Caco-2 (cell line): ENCODE results near the gene MYBBP1A. TPM values are rescaled to one million over a fixed set of nuclear protein-coding genes. Genes with fewer than 3 reads are reported as not detected.

Experiments used
- BruUV-seq: library from RNA; stranded (reverse); fragments of 400-500 nt; replicated peaks from 2 replicates; lab custom pipeline; 2021; lab: Mats Ljungman, UMichigan
- CTCF ChIA-PET: fragments of 300-600 bp; sonication (Branson Sonifier 250); formaldehyde crosslinking; loops from one replicate; lab custom pipeline; 2022; ENCODE audit warnings: antibody characterized with exemption; lab: Charles Lee
- POLR2A ChIA-PET: fragments of 300-600 bp; sonication (Branson Sonifier 250); formaldehyde crosslinking; loops from one replicate; lab custom pipeline; 2022; ENCODE audit warnings: antibody characterized with exemption; lab: Charles Lee
- DNase-seq, 2 experiments: peaks; one replicate each; pipeline versions ENCODE4 v3.0.0 to v3.0.0-alpha.2; 2020 to 2022
- H3K27me3 ChIP-seq: replicated peaks from 2 replicates; pipeline ENCODE4 v1.6.0; 2011; ENCODE audit warnings: low read length; ENCODE audit not compliant: control insufficient read depth, insufficient read depth
- H3K36me3 ChIP-seq: 2 replicates; pipeline ENCODE4 v1.5.1; 2011; ENCODE audit warnings: low read length; ENCODE audit not compliant: control insufficient read depth, insufficient read depth
- H3K4me1 ChIP-seq: fragments of 250-450 bp; sonication (Bioruptor Pico); 2 replicates; pipeline ENCODE4 v1.5.1; 2020; ENCODE audit warnings: mild to moderate bottlenecking
- H3K4me3 ChIP-seq: 2 replicates; pipeline ENCODE4 v1.5.1; 2011; ENCODE audit warnings: low read depth, mild to moderate bottlenecking, control low read depth, low read length
- H3K9me3 ChIP-seq: fragments of 250-450 bp; sonication (Bioruptor Pico); 2 replicates; pipeline ENCODE4 v1.5.1; 2020; ENCODE audit warnings: mild to moderate bottlenecking, moderate library complexity
- H3K27ac Mint-ChIP-seq: one replicate; pipeline ENCODE4 v1.8.0; 2022; ENCODE audit warnings: mixed read lengths; ENCODE audit not compliant: unreplicated experiment
- H3K27me3 Mint-ChIP-seq: one replicate; pipeline ENCODE4 v1.8.0; 2022; ENCODE audit warnings: mixed read lengths; ENCODE audit not compliant: insufficient read depth, unreplicated experiment
- H3K36me3 Mint-ChIP-seq: one replicate; pipeline ENCODE4 v1.8.0; 2022; ENCODE audit warnings: mild to moderate bottlenecking, mixed read lengths; ENCODE audit not compliant: insufficient read depth, unreplicated experiment
- H3K4me1 Mint-ChIP-seq: one replicate; pipeline ENCODE4 v1.8.0; 2022; ENCODE audit warnings: low read depth, mixed read lengths; ENCODE audit not compliant: unreplicated experiment
- H3K4me3 Mint-ChIP-seq: one replicate; pipeline ENCODE4 v1.8.0; 2022; ENCODE audit warnings: mild to moderate bottlenecking, moderate library complexity, mixed read lengths; ENCODE audit not compliant: unreplicated experiment
- H3K9me3 Mint-ChIP-seq: one replicate; pipeline ENCODE4 v1.8.0; 2022; ENCODE audit warnings: mixed read lengths; ENCODE audit not compliant: unreplicated experiment
- CTCF ChIP-seq, 2 experiments: fragments of 200-600 bp in 1 of 2; IDR thresholded peaks; 1 replicate in 1 of 2; 2 replicates in 1 of 2; pipeline versions ENCODE4 v1.5.1 to v1.8.0; 2011 to 2022; ENCODE audit warnings: antibody characterized with exemption in 1 of 2, control low read depth in 1 of 2, inconsistent platforms in 1 of 2, low read depth in 1 of 2, low read length in 1 of 2, mild to moderate bottlenecking in 1 of 2, moderate library complexity in 1 of 2; ENCODE audit not compliant: insufficient read depth in 1 of 2, severe bottlenecking in 1 of 2, unreplicated experiment in 1 of 2
- intact Hi-C: fragments of 100-400 bp; cut with micrococcal nuclease; formaldehyde crosslinking; loops from one replicate; pipeline ENCODE4 v1.10.0; 2022; ENCODE audit not compliant: unreplicated experiment
- total RNA-seq: library from RNA; stranded (reverse); gene quantifications from 2 replicates; pipeline ENCODE4 v1.2.3, GENCODE V29; 2022

The MYBBP1A gene
- total RNA-seq, 1 experiment from 2014 or later = 44.5 TPM

- no TSS peak for BruUV-seq
- Mint-ChIP-seq H3K36me3 (no peaks in the 10 kb centered on the region), H3K4me1 (peaks cover 5% of the 10 kb centered on the region), H3K4me3 (no peak overlapping the region), H3K27me3 (peaks cover 3% of the 10 kb centered on the region), H3K9me3 (no peaks in the 10 kb centered on the region), H3K27ac (no peak overlapping the region)
- no peaks in the 10 kb centered on the region for H3K4me1 ChIP-seq
- ChIA-PET CTCF (no interaction called here), POLR2A (no interaction called here)
- no peak for DNase-seq
- no peaks in the 10 kb centered on the region for H3K27me3 ChIP-seq
- H3K4me3 ChIP-seq = no peak overlapping the region
- no peak for TF ChIP-seq CTCF (IDR thresholded peaks at IDR 0.05; ENCODE audit: insufficient read depth in 1 of 2, low read depth in 1 of 2, low read length in 1 of 2, severe bottlenecking in 1 of 2, unreplicated experiment in 1 of 2)
- intact Hi-C loops = no loop called here
- H3K9me3 ChIP-seq = no peaks in the 10 kb centered on the region
- no peaks in the 10 kb centered on the region for H3K36me3 ChIP-seq
Observed at GRCh38 chr17:4502466-4503154, 52.6 kb downstream of the MYBBP1A start.

- Histone ChIP-seq H3K4me3 (no peak overlapping the region), H3K27me3 (no peaks in the 10 kb centered on the region), H3K36me3 (no peaks in the 10 kb centered on the region), H3K9me3 (no peaks in the 10 kb centered on the region), H3K4me1 (no peaks in the 10 kb centered on the region)
- intact Hi-C loops = no loop called here
- BruUV-seq = no TSS peak
- ChIA-PET POLR2A (no interaction called here), CTCF (no interaction called here)
- H3K4me1 Mint-ChIP-seq = peaks cover 5% of the 10 kb centered on the region
- TF ChIP-seq CTCF (IDR thresholded peaks at IDR 0.05; ENCODE audit: insufficient read depth in 1 of 2, low read depth in 1 of 2, low read length in 1 of 2, severe bottlenecking in 1 of 2, unreplicated experiment in 1 of 2) = no peak
- H3K27me3 Mint-ChIP-seq = peaks cover 3% of the 10 kb centered on the region
- H3K4me3 Mint-ChIP-seq = no peak overlapping the region
- H3K27ac Mint-ChIP-seq = no peak overlapping the region
- no peaks in the 10 kb centered on the region for H3K36me3 Mint-ChIP-seq
- DNase-seq = no peak
- no peaks in the 10 kb centered on the region for H3K9me3 Mint-ChIP-seq
Observed at GRCh38 chr17:4501295-4501949, 53.8 kb downstream of the MYBBP1A start.

- ChIA-PET CTCF (no interaction called here), POLR2A (no interaction called here)
- Histone ChIP-seq H3K9me3 (no peaks in the 10 kb centered on the region), H3K27me3 (no peaks in the 10 kb centered on the region), H3K4me1 (no peaks in the 10 kb centered on the region), H3K4me3 (no peak overlapping the region), H3K36me3 (no peaks in the 10 kb centered on the region)
- TF ChIP-seq CTCF (IDR thresholded peaks at IDR 0.05; ENCODE audit: insufficient read depth in 1 of 2, low read depth in 1 of 2, low read length in 1 of 2, severe bottlenecking in 1 of 2, unreplicated experiment in 1 of 2) = no peak
- H3K36me3 Mint-ChIP-seq = no peaks in the 10 kb centered on the region
- no peak overlapping the region for H3K27ac Mint-ChIP-seq
- H3K4me3 Mint-ChIP-seq = peak overlapping the region; percentile 76
- no TSS peak for BruUV-seq
- intact Hi-C loops = no loop called here
- H3K4me1 Mint-ChIP-seq = peaks cover 5% of the 10 kb centered on the region
- H3K9me3 Mint-ChIP-seq = no peaks in the 10 kb centered on the region
- H3K27me3 Mint-ChIP-seq = peaks cover 3% of the 10 kb centered on the region
- DNase-seq = no peak
Observed at GRCh38 chr17:4500191-4500571, 55.0 kb downstream of the MYBBP1A start.
